GM06990 (cell line): ENCODE data around the gene INSIG1.

Experiments used
- DNase-seq: peaks from one replicate; pipeline ENCODE4 v3.0.0-alpha.2; 2011; ENCODE audit not compliant: insufficient read length; ENCODE audit errors: extremely low read depth
- H3K27me3 ChIP-seq: replicated peaks from 2 replicates; pipeline ENCODE4 v1.6.0; 2011; ENCODE audit warnings: low read length; ENCODE audit not compliant: control insufficient read depth, insufficient read depth
- H3K36me3 ChIP-seq: 2 replicates; pipeline ENCODE4 v1.5.1; 2011; ENCODE audit warnings: low read length; ENCODE audit not compliant: control insufficient read depth, insufficient read depth
- H3K4me3 ChIP-seq: replicated peaks from 2 replicates; pipeline ENCODE4 v1.5.1; 2011; ENCODE audit warnings: low read depth, mild to moderate bottlenecking, control low read depth, low read length
- TF ChIP-seq, protein P1 (sequence below): IDR thresholded peaks from 2 replicates; pipeline ENCODE4 v1.5.1; 2011; ENCODE audit warnings: low read length, control low read depth, mild to moderate bottlenecking, inconsistent platforms; ENCODE audit not compliant: insufficient read depth, poor library complexity, severe bottlenecking

INSIG1 gene

DNA sequence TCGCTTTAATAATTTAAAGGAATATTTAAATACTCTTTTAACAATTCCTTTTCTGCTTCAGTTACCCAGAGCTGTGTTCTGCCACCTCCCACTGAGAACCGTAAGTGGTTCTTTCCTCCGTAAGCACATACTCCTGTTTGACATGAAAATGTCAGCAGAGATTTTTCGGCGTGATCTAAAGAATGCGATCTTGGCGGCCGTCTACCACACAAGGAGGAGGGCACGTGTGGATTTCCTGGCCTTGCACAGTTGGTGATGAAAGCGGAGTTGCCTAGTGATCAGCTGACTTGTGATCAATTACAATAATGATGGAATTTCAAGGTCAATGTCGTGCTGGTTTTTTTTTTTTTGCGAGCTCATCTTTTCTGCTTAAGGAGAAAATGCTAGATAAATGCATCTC is 35.6 kb upstream of the INSIG1 start:
- no peak for DNase-seq
- TF ChIP-seq, protein P1, sequence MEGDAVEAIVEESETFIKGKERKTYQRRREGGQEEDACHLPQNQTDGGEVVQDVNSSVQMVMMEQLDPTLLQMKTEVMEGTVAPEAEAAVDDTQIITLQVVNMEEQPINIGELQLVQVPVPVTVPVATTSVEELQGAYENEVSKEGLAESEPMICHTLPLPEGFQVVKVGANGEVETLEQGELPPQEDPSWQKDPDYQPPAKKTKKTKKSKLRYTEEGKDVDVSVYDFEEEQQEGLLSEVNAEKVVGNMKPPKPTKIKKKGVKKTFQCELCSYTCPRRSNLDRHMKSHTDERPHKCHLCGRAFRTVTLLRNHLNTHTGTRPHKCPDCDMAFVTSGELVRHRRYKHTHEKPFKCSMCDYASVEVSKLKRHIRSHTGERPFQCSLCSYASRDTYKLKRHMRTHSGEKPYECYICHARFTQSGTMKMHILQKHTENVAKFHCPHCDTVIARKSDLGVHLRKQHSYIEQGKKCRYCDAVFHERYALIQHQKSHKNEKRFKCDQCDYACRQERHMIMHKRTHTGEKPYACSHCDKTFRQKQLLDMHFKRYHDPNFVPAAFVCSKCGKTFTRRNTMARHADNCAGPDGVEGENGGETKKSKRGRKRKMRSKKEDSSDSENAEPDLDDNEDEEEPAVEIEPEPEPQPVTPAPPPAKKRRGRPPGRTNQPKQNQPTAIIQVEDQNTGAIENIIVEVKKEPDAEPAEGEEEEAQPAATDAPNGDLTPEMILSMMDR, result no peak
- H3K4me3 ChIP-seq, result no peak overlapping the region
- no peaks in the 10 kb centered on the region for H3K36me3 ChIP-seq
- 0 out of 2 replicates have a peak, but pooled peaks cover 2% of the 10 kb centered on the region for H3K27me3 ChIP-seq

DNA sequence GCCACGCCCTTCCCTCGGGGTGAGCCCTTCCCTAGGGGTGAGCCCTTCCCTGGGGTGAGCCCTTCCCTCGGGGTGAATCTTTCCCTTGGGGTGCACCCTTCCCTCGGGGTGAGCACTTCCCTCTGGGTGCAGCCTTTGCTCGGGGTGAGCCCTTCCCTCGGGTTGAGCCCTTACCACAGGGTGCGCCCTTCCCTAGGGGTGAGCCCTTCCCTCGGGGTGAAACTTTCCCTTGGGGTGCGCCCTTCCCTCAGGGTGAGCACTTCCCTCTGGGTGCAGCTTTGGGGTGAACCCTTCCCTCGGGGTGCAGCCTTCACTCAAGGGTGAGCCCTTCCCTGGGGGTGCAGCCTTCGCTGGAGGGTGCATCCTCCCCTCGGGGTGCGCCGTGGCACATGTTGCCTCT is 34.6 kb upstream of the INSIG1 start:
- TF ChIP-seq, protein P1, result no peak
- Histone ChIP-seq H3K4me3 (no peak overlapping the region), H3K27me3 (0 out of 2 replicates have a peak, but pooled peaks cover 2% of the 10 kb centered on the region), H3K36me3 (no peaks in the 10 kb centered on the region)
- DNase-seq, result no peak

DNA sequence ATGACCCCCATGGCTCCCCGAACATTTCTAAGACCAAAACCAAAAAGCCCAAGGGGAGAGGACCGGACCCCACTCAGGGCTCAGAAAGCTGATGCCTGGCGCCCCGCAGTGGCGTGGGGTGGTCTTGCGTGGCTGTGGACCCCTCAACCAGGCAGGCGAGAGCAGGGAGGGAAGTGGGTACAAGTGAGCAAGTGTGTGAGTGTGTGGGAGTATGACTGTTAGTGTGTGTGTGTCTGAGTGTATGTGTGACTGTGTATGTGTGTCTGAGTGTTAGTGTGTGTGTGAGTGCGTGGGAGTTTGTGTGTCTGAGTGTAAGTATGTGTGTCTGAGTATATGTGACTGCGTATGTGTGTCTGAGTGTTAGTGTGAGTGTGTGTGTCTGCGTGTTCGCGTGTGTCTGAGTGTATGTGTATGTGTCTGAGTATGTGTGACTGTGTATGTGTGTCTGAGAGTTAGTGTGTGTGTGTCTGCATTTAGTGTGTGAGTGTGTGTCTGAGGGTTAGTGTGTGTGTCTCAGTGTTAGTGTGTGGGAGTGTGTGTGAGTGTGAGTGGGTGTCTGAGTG is 34.0 kb upstream of the INSIG1 start:
- Histone ChIP-seq H3K4me3 (no peak overlapping the region), H3K36me3 (no peaks in the 10 kb centered on the region), H3K27me3 (0 out of 2 replicates have a peak, but pooled peaks cover 2% of the 10 kb centered on the region)
- DNase-seq, result no peak
- TF ChIP-seq, protein P1, result no peak

DNA sequence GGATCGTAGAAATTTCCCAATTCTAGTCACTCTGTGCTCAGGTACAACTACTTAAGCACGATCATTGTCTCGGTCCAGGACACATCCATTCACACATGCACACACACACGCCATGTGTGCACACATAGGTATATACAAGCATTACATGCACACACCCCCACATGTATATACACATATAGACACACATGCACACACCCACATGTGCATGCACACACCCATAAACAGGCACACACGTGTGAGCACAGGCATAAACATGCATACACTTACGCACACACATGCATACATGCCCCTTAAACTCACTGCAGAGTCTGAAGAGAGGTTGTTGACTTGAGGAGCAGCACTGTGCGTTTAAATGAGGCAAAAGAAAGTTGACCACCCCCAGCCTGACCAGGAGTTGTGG is 32.5 kb upstream of the INSIG1 start:
- TF ChIP-seq, protein P1, result no peak

DNA sequence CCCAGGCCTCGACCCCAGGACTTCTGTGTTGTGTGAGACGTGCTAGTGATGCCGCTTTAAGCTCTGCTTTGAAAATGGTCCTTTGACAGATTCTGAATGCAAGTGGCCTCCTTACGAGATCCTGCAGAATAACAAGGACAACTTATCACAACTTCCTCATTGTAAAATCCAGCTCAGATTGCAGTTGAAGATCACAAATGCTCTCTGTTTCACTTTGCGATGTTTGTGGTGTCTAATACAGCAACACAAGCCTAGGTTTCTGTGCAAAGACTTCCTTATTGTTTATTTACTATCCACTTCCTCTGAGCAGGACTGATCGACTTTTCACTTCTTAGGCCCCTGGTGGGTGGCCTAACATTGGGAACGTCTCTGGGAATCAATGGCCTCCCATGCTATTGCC is 31.7 kb upstream of the INSIG1 start:
- Histone ChIP-seq H3K27me3 (0 out of 2 replicates have a peak, but pooled peaks cover 2% of the 10 kb centered on the region), H3K36me3 (no peaks in the 10 kb centered on the region), H3K4me3 (no peak overlapping the region)
- TF ChIP-seq, protein P1, result no peak
- DNase-seq, result no peak

More for the DNA sequence above, 32.5 kb upstream of the INSIG1 start:
- DNase-seq, result no peak
- Histone ChIP-seq H3K36me3 (no peaks in the 10 kb centered on the region), H3K4me3 (no peak overlapping the region), H3K27me3 (0 out of 2 replicates have a peak, but pooled peaks cover 2% of the 10 kb centered on the region)

DNA sequence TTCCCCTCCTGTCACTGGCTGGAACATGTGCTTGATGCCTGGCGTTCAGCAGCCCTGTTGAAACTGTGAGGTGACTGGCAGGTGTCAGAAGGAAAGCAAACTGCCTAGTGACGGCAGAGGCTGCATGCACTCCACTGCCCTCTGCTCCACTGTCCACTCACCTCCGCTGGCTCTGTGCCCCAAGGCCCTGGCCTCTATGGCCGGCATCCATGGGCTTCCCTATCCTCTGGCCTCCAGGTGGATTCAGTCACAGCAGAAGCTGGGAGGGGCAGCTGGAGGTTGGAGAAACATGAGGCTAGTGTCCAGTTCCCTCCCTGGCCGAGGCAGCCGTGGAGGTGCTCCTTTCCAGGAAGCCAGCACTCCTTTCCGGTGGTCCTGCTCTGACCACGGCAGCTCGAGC is 31.2 kb upstream of the INSIG1 start:
- TF ChIP-seq, protein P1, result no peak
- no peak for DNase-seq
- no peaks in the 10 kb centered on the region for H3K36me3 ChIP-seq
- H3K4me3 ChIP-seq, result no peak overlapping the region
- 0 out of 2 replicates have a peak, but pooled peaks cover 2% of the 10 kb centered on the region for H3K27me3 ChIP-seq
